HL-60 (cell line): ENCODE measurements around the gene DCX.

ENCODE experiments used
- CTCF ChIP-seq: IDR thresholded peaks from one replicate; pipeline ENCODE4 v1.5.1; 2011; ENCODE audit warnings: low read length, control low read depth, inconsistent platforms; ENCODE audit not compliant: insufficient read depth
- POLR2AphosphoS5 ChIP-seq: IDR thresholded peaks from 2 replicates; pipeline ENCODE4 v1.6.1; 2012; ENCODE audit warnings: low read depth
- SPI1 ChIP-seq: IDR thresholded peaks from 2 replicates; pipeline ENCODE4 v1.6.1; 2012; ENCODE audit warnings: low read depth, mild to moderate bottlenecking, borderline replicate concordance

DNA sequence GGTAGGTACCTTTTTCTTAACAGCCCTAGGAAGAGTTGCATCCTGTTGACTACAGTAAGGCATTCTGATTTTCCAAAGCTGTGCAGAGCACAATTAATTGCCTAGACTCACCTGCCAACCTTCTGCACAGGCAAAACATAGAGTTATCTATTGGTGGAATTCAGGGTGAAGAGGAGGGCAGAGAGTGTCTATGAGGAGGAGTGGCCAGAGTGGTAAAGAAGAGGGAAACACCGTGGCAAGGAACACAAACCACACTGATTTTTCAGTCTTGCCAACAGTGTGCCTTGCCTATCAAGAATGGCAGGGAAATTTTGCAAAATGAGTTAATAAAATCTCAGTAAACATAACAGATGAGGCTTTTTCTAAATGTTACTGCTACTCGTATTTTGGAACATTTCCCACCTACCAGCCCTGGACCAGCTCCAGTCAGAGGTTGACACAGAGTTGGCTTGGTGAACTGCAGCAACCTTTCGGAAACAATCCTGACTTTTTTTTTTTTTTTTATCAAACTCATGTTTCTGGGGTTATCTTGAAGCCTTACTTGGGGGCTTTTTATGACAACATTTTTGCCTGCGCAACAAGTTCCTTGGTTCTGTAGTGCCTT, 73.8 kb downstream of the DCX start:
- no peak for TF ChIP-seq CTCF
- TF ChIP-seq POLR2AphosphoS5: no peak
- TF ChIP-seq SPI1: no peak
